ENCODE data around the gene NBAS. TPM values are rescaled to one million over a fixed set of nuclear protein-coding genes. Genes with fewer than 3 reads are reported as not detected.

Gene NBAS
- total RNA-seq, 1 experiment from 2014 or later: 36.3 TPM

GRCh38 chr2:15609341-15610042 is 48.4 kb upstream of the NBAS start:
- H3K27ac ChIP-seq (ENCODE audit: low read length): no peak overlapping the region
- peaks cover 36% of the 10 kb centered on the region for H3K36me3 ChIP-seq (ENCODE audit: control insufficient read depth, insufficient read depth, low read length)
- ATAC-seq: no peak
- no peaks in the 10 kb centered on the region for H3K9me3 ChIP-seq (ENCODE audit: control insufficient read depth, insufficient read depth, low read depth, low read length)
- no peak overlapping the region for H3K4me3 ChIP-seq (ENCODE audit: low read depth in 2 of 2, low read length in 2 of 2)
- intact Hi-C loops (cut with micrococcal nuclease; ENCODE audit: unreplicated experiment) (no loop called here), in situ Hi-C loops (cut with HindIII; ENCODE audit: low pct_unique_long_range_greater_than_20kb, low sequenced_read_pairs) (no loop called here)
- no TSS peak for BruUV-seq (replicated peaks)
- ChIA-PET POLR2A (no interaction called here), CTCF (no interaction called here)
- DNase-seq (ENCODE audit: low read depth, low spot score): no peak
- no peaks in the 10 kb centered on the region for H3K4me1 ChIP-seq (ENCODE audit: control insufficient read depth, insufficient read depth, low read length)
- no peak for TF ChIP-seq POLR2AphosphoS5 (IDR thresholded peaks at IDR 0.05; ENCODE audit: low read depth, low read length)
- TF ChIP-seq TCF7L2 (IDR thresholded peaks at IDR 0.05; ENCODE audit: low read depth, low read length): no peak
- TF ChIP-seq CTCF (IDR thresholded peaks at IDR 0.05): no peak
- no peak for TF ChIP-seq SIN3A (IDR thresholded peaks at IDR 0.05; ENCODE audit: borderline replicate concordance, insufficient read depth, low read depth, low read length)
- TF ChIP-seq, protein P1, sequence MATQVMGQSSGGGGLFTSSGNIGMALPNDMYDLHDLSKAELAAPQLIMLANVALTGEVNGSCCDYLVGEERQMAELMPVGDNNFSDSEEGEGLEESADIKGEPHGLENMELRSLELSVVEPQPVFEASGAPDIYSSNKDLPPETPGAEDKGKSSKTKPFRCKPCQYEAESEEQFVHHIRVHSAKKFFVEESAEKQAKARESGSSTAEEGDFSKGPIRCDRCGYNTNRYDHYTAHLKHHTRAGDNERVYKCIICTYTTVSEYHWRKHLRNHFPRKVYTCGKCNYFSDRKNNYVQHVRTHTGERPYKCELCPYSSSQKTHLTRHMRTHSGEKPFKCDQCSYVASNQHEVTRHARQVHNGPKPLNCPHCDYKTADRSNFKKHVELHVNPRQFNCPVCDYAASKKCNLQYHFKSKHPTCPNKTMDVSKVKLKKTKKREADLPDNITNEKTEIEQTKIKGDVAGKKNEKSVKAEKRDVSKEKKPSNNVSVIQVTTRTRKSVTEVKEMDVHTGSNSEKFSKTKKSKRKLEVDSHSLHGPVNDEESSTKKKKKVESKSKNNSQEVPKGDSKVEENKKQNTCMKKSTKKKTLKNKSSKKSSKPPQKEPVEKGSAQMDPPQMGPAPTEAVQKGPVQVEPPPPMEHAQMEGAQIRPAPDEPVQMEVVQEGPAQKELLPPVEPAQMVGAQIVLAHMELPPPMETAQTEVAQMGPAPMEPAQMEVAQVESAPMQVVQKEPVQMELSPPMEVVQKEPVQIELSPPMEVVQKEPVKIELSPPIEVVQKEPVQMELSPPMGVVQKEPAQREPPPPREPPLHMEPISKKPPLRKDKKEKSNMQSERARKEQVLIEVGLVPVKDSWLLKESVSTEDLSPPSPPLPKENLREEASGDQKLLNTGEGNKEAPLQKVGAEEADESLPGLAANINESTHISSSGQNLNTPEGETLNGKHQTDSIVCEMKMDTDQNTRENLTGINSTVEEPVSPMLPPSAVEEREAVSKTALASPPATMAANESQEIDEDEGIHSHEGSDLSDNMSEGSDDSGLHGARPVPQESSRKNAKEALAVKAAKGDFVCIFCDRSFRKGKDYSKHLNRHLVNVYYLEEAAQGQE (IDR thresholded peaks at IDR 0.05; ENCODE audit: insufficient read depth in 1 of 2, low read depth in 2 of 2, low read length in 1 of 2): no peak
- no peaks in the 10 kb centered on the region for H3K27me3 ChIP-seq (ENCODE audit: control insufficient read depth, insufficient read depth, low read length)

GRCh38 chr2:15608392-15608761 is 47.2 kb upstream of the NBAS start:
- no peak for ATAC-seq
- DNase-seq (ENCODE audit: low read depth, low spot score): no peak
- CTCF ChIA-PET: no interaction called here
- no peaks in the 10 kb centered on the region for H3K4me1 ChIP-seq (ENCODE audit: control insufficient read depth, insufficient read depth, low read length)
- H3K27me3 ChIP-seq (ENCODE audit: control insufficient read depth, insufficient read depth, low read length): no peaks in the 10 kb centered on the region
- H3K4me3 ChIP-seq (ENCODE audit: low read depth in 2 of 2, low read length in 2 of 2): no peak overlapping the region
- peaks cover 43% of the 10 kb centered on the region for H3K36me3 ChIP-seq (ENCODE audit: control insufficient read depth, insufficient read depth, low read length)
- no peaks in the 10 kb centered on the region for H3K9me3 ChIP-seq (ENCODE audit: control insufficient read depth, insufficient read depth, low read depth, low read length)
- no TSS peak for BruUV-seq (replicated peaks)
- no peak overlapping the region for H3K27ac ChIP-seq (ENCODE audit: low read length)
- no peak for TF ChIP-seq CTCF (IDR thresholded peaks at IDR 0.05)
- no peak for TF ChIP-seq SIN3A (IDR thresholded peaks at IDR 0.05; ENCODE audit: borderline replicate concordance, insufficient read depth, low read depth, low read length)
- TF ChIP-seq TCF7L2 (IDR thresholded peaks at IDR 0.05; ENCODE audit: low read depth, low read length): no peak
- TF ChIP-seq POLR2AphosphoS5 (IDR thresholded peaks at IDR 0.05; ENCODE audit: low read depth, low read length): no peak
- TF ChIP-seq, protein P1 (IDR thresholded peaks at IDR 0.05; ENCODE audit: insufficient read depth in 1 of 2, low read depth in 2 of 2, low read length in 1 of 2): no peak
- POLR2A ChIA-PET: interaction anchor here (0.6 kb wide), 1 partner anchor 306 kb away, joined by 7 read pairs; no protein-coding TSS in a partner anchor
- intact Hi-C loops (cut with micrococcal nuclease; ENCODE audit: unreplicated experiment) (no loop called here), in situ Hi-C loops (cut with HindIII; ENCODE audit: low pct_unique_long_range_greater_than_20kb, low sequenced_read_pairs) (no loop called here)

All from Panc1 (cell line).